PC-9 (cell line): ENCODE measurements around the gene VASP.

Experiments used
- EZH2 ChIP-seq: fragments of 200-600 bp; sonication (generic); IDR thresholded peaks from 2 replicates; pipeline ENCODE4 v1.8.0; 2017; ENCODE audit warnings: antibody characterized with exemption, low read depth
- TF ChIP-seq, protein P1 (sequence below): fragments of 200-600 bp; sonication (generic); conservative IDR thresholded peaks from 2 replicates; pipeline ENCODE4 v1.6.1; 2017; ENCODE audit warnings: mixed run types, antibody characterized with exemption, mild to moderate bottlenecking, moderate library complexity

DNA sequence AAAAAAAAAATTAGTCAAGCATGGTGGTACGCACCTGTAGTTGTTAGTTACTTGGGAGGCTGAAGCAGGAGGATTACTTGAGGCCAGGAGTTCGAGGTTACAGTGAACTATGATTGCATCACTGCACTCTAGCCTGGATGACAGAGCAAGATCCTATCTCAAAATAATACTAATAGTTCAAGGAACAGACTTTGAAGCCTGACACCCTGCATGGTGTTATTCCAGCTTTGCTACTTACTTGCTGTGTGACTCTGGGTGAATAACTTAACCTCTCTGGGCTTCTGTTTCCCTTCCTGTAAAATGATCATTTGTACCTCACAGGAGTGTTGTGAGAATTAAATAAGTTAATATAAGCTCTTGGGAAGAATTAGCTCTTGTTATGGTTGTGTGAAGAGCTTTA lies 43.0 kb upstream of the VASP start:
- TF ChIP-seq, protein P1, sequence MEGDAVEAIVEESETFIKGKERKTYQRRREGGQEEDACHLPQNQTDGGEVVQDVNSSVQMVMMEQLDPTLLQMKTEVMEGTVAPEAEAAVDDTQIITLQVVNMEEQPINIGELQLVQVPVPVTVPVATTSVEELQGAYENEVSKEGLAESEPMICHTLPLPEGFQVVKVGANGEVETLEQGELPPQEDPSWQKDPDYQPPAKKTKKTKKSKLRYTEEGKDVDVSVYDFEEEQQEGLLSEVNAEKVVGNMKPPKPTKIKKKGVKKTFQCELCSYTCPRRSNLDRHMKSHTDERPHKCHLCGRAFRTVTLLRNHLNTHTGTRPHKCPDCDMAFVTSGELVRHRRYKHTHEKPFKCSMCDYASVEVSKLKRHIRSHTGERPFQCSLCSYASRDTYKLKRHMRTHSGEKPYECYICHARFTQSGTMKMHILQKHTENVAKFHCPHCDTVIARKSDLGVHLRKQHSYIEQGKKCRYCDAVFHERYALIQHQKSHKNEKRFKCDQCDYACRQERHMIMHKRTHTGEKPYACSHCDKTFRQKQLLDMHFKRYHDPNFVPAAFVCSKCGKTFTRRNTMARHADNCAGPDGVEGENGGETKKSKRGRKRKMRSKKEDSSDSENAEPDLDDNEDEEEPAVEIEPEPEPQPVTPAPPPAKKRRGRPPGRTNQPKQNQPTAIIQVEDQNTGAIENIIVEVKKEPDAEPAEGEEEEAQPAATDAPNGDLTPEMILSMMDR: no peak
- TF ChIP-seq EZH2: no peak
